ENCODE results near the gene COL26A1.

Gene COL26A1

GRCh38 chr7:101362334-101363195 is at the start of gene COL26A1:
COL26A1 (plus strand) TSS chr7:101362875; CDS start chr7:101363033, 158 bp downstream.
- H3K4me1 ChIP-seq (ENCODE audit: control insufficient read depth, insufficient read depth, low read length), result peaks cover 10% of the 10 kb centered on the region
- H3K4me3 ChIP-seq (ENCODE audit: low read length), result no peak within 1 kb of the TSS
- no peaks in the 10 kb centered on the region for H3K36me3 ChIP-seq (ENCODE audit: control insufficient read depth, insufficient read depth, low read length)
- H3K9ac ChIP-seq (ENCODE audit: low read length), result peak within 1 kb of the TSS; percentile 43
- H3K27me3 ChIP-seq (ENCODE audit: control insufficient read depth, insufficient read depth, low read length), result peaks cover 23% of the 10 kb centered on the region
- H3K9me3 ChIP-seq (ENCODE audit: control insufficient read depth, low read length), result no peaks in the 10 kb centered on the region

GRCh38 chr7:101315336-101315735 is 47.3 kb upstream of the COL26A1 start:
- peaks cover 9% of the 10 kb centered on the region for H3K36me3 ChIP-seq (ENCODE audit: control insufficient read depth, insufficient read depth, low read length)
- no peak overlapping the region for H3K4me3 ChIP-seq (ENCODE audit: low read length)
- no peak overlapping the region for H3K9ac ChIP-seq (ENCODE audit: low read length)
- H3K9me3 ChIP-seq (ENCODE audit: control insufficient read depth, low read length), result no peaks in the 10 kb centered on the region
- no peaks in the 10 kb centered on the region for H3K4me1 ChIP-seq (ENCODE audit: control insufficient read depth, insufficient read depth, low read length)
- H3K27me3 ChIP-seq (ENCODE audit: control insufficient read depth, insufficient read depth, low read length), result no peaks in the 10 kb centered on the region

GRCh38 chr7:101319401-101319800 is 43.3 kb upstream of the COL26A1 start:
- H3K9me3 ChIP-seq (ENCODE audit: control insufficient read depth, low read length), result no peaks in the 10 kb centered on the region
- no peaks in the 10 kb centered on the region for H3K27me3 ChIP-seq (ENCODE audit: control insufficient read depth, insufficient read depth, low read length)
- H3K9ac ChIP-seq (ENCODE audit: low read length), result no peak overlapping the region

DNA sequence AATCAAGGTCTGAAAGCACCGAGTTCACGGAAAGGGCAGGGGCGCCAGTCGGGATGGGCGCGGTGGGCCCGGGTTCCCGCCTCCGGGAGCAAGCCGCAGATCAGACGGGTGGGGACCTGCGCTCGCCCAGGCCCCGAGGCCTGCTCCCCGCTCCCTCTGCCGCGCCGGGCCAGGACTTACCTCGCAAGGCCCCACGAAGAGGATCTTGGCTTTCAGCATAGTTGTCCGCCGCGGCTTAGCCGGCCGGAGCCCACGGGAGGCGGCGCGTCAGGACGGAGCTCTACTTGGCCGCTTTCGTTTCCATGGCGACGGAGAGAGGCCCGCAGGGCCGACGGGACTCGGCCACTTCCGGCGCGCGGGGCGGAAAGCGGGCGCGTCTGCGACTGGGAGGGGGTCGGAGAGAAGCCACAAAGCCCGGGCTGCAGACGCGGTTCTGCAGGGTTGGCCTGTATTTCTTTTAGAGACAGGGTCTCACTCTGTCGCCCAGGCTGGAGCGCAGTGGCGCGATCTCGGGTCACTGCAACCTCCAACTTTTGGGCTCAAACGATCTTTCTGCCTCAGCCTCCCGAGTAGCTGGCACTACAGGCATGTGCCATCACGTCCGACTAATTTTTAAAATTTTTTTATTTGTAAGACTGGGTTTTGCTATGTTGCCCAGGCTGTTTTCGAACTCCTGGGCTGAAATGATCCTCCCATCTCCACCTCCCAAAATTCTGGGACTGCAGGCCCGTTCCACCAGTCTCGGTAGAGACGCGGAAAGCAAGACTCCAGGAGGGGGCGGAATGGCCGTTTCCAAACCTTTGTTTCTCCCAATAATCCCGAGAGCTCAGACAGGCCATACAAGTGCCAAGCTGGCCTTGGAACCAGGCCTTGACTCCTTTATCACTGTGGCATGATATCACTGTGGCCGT is 40.9 kb upstream of the COL26A1 start, which contains the start of gene IFT22:
TSS of gene IFT22 (minus strand) at position 322 of the 911 bp plus-strand sequence. CDS start at position 219, 103 bp downstream.
- Histone ChIP-seq H3K9me3 (ENCODE audit: control insufficient read depth, low read length) (no peaks in the 10 kb centered on the region), H3K4me3 (ENCODE audit: low read length) (peak within 1 kb of the TSS; percentile 27), H3K9ac (ENCODE audit: low read length) (peak within 1 kb of the TSS; percentile 76), H3K4me1 (ENCODE audit: control insufficient read depth, insufficient read depth, low read length) (peaks cover 13% of the 10 kb centered on the region), H3K36me3 (ENCODE audit: control insufficient read depth, insufficient read depth, low read length) (no peaks in the 10 kb centered on the region), H3K27me3 (ENCODE audit: control insufficient read depth, insufficient read depth, low read length) (no peaks in the 10 kb centered on the region)

More at GRCh38 chr7:101319401-101319800, 43.3 kb upstream of the COL26A1 start:
- Histone ChIP-seq H3K4me1 (ENCODE audit: control insufficient read depth, insufficient read depth, low read length) (peaks cover 13% of the 10 kb centered on the region), H3K36me3 (ENCODE audit: control insufficient read depth, insufficient read depth, low read length) (peaks cover 9% of the 10 kb centered on the region), H3K4me3 (ENCODE audit: low read length) (no peak overlapping the region)

GRCh38 chr7:101328159-101328558 is 34.5 kb upstream of the COL26A1 start:
- no peaks in the 10 kb centered on the region for H3K4me1 ChIP-seq (ENCODE audit: control insufficient read depth, insufficient read depth, low read length)
- H3K36me3 ChIP-seq (ENCODE audit: control insufficient read depth, insufficient read depth, low read length), result no peaks in the 10 kb centered on the region
- no peaks in the 10 kb centered on the region for H3K9me3 ChIP-seq (ENCODE audit: control insufficient read depth, low read length)
- H3K27me3 ChIP-seq (ENCODE audit: control insufficient read depth, insufficient read depth, low read length), result no peaks in the 10 kb centered on the region
- H3K4me3 ChIP-seq (ENCODE audit: low read length), result no peak overlapping the region
- H3K9ac ChIP-seq (ENCODE audit: low read length), result no peak overlapping the region

DNA sequence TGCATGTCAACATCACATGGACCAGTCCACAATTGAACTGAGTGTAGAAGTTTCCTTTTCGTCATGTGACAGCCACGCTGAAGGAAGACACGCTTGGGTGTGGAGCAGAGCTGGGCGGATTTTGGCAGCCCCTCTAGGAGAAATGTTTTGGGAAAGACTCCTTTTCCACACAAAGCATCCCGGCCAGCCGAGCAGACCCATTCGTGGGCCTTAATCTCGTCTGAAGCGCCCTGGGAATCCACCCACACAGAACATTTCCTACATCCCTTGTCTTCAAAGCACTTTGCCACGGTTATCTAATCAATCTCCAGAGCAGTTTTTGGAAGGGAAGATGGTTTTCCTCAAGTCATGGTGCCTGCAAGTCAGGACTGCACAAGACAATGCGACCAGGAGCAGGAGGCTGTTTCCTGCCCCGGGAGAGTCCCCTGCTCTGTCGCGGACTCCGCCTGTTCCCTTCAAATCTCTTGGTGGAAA is 32.6 kb upstream of the COL26A1 start:
- H3K9me3 ChIP-seq (ENCODE audit: control insufficient read depth, low read length), result no peaks in the 10 kb centered on the region
- H3K36me3 ChIP-seq (ENCODE audit: control insufficient read depth, insufficient read depth, low read length), result no peaks in the 10 kb centered on the region
- H3K4me3 ChIP-seq (ENCODE audit: low read length), result no peak overlapping the region
- H3K9ac ChIP-seq (ENCODE audit: low read length), result no peak overlapping the region
- H3K27me3 ChIP-seq (ENCODE audit: control insufficient read depth, insufficient read depth, low read length), result no peaks in the 10 kb centered on the region
- H3K4me1 ChIP-seq (ENCODE audit: control insufficient read depth, insufficient read depth, low read length), result no peaks in the 10 kb centered on the region

DNA sequence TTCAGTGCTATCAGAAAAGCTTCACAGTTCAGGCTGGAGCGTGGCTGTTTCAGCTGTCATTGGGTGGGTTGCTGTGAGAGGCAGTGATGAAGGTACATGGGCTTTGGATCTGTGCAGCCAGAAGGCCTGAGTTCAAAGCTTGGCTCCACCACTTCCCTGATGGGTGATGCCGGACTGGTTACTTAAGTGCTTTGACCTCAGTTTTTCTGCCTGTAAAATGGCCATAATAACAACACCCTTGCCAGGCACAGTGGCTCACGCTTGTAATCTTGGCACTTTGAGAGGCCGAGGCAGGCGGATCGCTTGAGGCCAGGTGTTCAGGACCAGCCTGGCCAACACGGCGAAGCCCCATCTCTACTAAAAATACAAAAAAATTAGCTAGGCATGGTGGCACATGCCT is 30.6 kb upstream of the COL26A1 start:
- Histone ChIP-seq H3K4me1 (ENCODE audit: control insufficient read depth, insufficient read depth, low read length) (no peaks in the 10 kb centered on the region), H3K9ac (ENCODE audit: low read length) (no peak overlapping the region), H3K36me3 (ENCODE audit: control insufficient read depth, insufficient read depth, low read length) (no peaks in the 10 kb centered on the region), H3K27me3 (ENCODE audit: control insufficient read depth, insufficient read depth, low read length) (no peaks in the 10 kb centered on the region), H3K4me3 (ENCODE audit: low read length) (no peak overlapping the region), H3K9me3 (ENCODE audit: control insufficient read depth, low read length) (no peaks in the 10 kb centered on the region)

DNA sequence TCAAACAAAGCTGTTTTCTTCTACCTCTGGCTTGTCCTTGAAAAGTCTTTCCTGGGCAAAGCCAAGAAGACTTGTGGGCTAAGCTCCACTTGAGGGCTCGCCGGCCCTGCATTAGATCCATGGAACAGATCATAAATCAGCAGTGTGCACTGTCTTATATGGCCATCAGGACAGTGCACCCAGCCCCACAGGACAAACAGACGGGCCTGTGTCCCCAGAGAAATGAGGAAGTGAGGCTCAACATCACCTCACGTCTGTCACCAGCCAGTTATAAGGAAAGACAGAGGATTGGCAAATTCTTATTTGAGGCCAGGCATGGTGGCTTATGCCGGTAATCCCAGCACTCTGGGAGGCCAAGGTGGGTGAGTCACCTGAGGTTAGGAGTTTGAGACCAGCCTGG is 28.8 kb upstream of the COL26A1 start:
- no peak overlapping the region for H3K4me3 ChIP-seq (ENCODE audit: low read length)
- no peaks in the 10 kb centered on the region for H3K27me3 ChIP-seq (ENCODE audit: control insufficient read depth, insufficient read depth, low read length)
- H3K36me3 ChIP-seq (ENCODE audit: control insufficient read depth, insufficient read depth, low read length), result no peaks in the 10 kb centered on the region
- H3K4me1 ChIP-seq (ENCODE audit: control insufficient read depth, insufficient read depth, low read length), result no peaks in the 10 kb centered on the region
- H3K9ac ChIP-seq (ENCODE audit: low read length), result no peak overlapping the region
- H3K9me3 ChIP-seq (ENCODE audit: control insufficient read depth, low read length), result no peaks in the 10 kb centered on the region

DNA sequence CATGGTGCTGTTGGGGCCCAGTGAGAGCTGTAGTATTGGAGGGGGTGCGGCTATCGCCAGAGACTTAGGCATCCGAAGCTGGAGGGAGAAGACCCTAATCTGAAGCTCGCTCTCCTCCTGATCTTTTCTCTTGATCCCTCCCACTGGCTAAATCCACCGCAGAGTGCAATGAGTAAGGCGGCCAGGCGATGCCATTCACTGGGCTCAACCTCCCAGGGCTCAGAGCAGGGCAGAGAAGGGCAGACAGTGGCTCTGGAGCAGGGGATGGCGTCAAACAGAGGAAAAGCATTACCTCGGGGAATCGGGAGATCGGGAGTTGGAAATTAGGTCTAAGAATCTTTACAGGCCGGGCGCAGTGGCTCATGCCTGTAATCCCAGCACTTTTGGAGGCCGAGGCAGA is 22.3 kb upstream of the COL26A1 start:
- Histone ChIP-seq H3K4me1 (ENCODE audit: control insufficient read depth, insufficient read depth, low read length) (no peaks in the 10 kb centered on the region), H3K9me3 (ENCODE audit: control insufficient read depth, low read length) (no peaks in the 10 kb centered on the region), H3K4me3 (ENCODE audit: low read length) (no peak overlapping the region), H3K36me3 (ENCODE audit: control insufficient read depth, insufficient read depth, low read length) (no peaks in the 10 kb centered on the region), H3K9ac (ENCODE audit: low read length) (no peak overlapping the region), H3K27me3 (ENCODE audit: control insufficient read depth, insufficient read depth, low read length) (no peaks in the 10 kb centered on the region)

DNA sequence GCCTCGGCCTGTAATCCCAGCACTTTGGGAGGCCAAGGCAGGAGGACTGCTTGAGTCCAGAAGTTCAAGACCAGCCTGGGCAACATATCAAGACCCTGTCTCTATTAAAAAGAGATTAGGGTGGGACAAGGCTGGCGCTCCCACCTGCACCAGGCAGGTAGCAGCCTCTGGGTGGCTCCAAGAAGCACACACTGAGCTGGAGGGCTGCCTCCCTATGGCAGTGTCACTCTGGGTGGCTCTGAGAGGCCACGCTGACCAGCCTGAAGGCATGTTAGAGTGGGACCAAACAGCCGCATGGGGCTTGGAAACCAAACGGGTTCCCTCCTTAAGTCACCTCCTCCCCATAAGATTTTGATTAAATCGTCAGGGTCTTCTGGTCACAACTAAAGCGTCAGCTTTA is 19.8 kb upstream of the COL26A1 start:
- H3K9ac ChIP-seq (ENCODE audit: low read length), result no peak overlapping the region
- no peaks in the 10 kb centered on the region for H3K9me3 ChIP-seq (ENCODE audit: control insufficient read depth, low read length)
- no peaks in the 10 kb centered on the region for H3K36me3 ChIP-seq (ENCODE audit: control insufficient read depth, insufficient read depth, low read length)
- H3K4me3 ChIP-seq (ENCODE audit: low read length), result no peak overlapping the region
- H3K27me3 ChIP-seq (ENCODE audit: control insufficient read depth, insufficient read depth, low read length), result no peaks in the 10 kb centered on the region
- no peaks in the 10 kb centered on the region for H3K4me1 ChIP-seq (ENCODE audit: control insufficient read depth, insufficient read depth, low read length)

GRCh38 chr7:101347477-101347876 is 15.2 kb upstream of the COL26A1 start:
- H3K27me3 ChIP-seq (ENCODE audit: control insufficient read depth, insufficient read depth, low read length), result no peaks in the 10 kb centered on the region
- H3K9ac ChIP-seq (ENCODE audit: low read length), result no peak overlapping the region
- no peak overlapping the region for H3K4me3 ChIP-seq (ENCODE audit: low read length)
- no peaks in the 10 kb centered on the region for H3K36me3 ChIP-seq (ENCODE audit: control insufficient read depth, insufficient read depth, low read length)
- no peaks in the 10 kb centered on the region for H3K9me3 ChIP-seq (ENCODE audit: control insufficient read depth, low read length)
- peaks cover 12% of the 10 kb centered on the region for H3K4me1 ChIP-seq (ENCODE audit: control insufficient read depth, insufficient read depth, low read length)
